Astrocyte (in vitro differentiated cells and primary cell): ENCODE measurements around the gene SHISA2.

Source experiments
- EZH2 ChIP-seq: IDR thresholded peaks from 2 replicates; pipeline ENCODE4 v1.6.1; 2012; ENCODE audit warnings: mild to moderate bottlenecking, low read length, inconsistent platforms; ENCODE audit not compliant: insufficient read depth
- TF ChIP-seq, protein P1 (sequence below): IDR thresholded peaks from 2 replicates; pipeline ENCODE4 v1.5.1; 2011; ENCODE audit warnings: low read depth, mild to moderate bottlenecking, inconsistent platforms, low read length, moderate library complexity; ENCODE audit not compliant: insufficient read depth

GRCh38 chr13:26095338-26095737, 43.5 kb upstream of the SHISA2 start:
- TF ChIP-seq, protein P1, sequence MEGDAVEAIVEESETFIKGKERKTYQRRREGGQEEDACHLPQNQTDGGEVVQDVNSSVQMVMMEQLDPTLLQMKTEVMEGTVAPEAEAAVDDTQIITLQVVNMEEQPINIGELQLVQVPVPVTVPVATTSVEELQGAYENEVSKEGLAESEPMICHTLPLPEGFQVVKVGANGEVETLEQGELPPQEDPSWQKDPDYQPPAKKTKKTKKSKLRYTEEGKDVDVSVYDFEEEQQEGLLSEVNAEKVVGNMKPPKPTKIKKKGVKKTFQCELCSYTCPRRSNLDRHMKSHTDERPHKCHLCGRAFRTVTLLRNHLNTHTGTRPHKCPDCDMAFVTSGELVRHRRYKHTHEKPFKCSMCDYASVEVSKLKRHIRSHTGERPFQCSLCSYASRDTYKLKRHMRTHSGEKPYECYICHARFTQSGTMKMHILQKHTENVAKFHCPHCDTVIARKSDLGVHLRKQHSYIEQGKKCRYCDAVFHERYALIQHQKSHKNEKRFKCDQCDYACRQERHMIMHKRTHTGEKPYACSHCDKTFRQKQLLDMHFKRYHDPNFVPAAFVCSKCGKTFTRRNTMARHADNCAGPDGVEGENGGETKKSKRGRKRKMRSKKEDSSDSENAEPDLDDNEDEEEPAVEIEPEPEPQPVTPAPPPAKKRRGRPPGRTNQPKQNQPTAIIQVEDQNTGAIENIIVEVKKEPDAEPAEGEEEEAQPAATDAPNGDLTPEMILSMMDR, result no peak
- no peak for TF ChIP-seq EZH2
